ENCODE measurements around the gene ARIH2.

Gene ARIH2

GRCh38 chr3:48979451-48979850, 60.8 kb downstream of the ARIH2 start:
- no peak for DNase-seq

DNA sequence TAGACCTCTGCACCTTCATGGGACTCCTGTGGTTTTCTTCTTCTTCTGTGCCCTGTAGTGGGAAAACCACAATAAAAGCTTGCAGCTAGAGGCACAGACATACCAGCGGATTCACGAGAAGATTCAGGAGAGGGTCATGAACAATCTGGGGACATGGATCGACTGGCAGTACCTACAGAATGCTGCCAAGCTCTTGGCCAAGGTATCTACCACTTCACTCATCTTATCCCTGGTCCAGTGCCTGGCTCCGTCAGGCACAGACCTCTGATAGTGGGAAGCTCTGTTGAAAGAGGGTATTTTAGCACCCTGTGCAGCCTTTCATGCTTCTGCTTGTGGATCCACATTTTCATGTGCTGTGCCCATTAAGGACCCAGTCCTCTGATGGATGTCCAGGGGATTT, 61.7 kb downstream of the ARIH2 start:
- DNase-seq = no peak

DNA sequence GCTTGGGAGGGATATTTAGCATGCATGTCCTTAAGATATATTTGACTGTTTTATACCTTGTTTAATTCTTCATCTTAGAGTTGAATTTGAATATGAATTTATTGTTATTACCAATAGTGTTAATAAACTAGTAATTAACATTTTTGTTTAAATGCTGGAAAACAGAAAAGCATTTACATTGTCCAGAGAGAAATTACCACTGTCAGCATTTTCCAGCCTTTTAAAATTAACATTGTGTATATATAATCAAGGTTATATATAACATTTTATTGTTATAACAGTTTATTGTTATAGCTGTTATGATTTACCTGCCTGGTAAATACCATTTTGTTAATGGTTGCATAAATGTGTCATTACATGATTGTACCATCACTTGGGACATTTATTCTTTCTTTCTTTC, 63.4 kb downstream of the ARIH2 start:
- no peak for DNase-seq

DNA sequence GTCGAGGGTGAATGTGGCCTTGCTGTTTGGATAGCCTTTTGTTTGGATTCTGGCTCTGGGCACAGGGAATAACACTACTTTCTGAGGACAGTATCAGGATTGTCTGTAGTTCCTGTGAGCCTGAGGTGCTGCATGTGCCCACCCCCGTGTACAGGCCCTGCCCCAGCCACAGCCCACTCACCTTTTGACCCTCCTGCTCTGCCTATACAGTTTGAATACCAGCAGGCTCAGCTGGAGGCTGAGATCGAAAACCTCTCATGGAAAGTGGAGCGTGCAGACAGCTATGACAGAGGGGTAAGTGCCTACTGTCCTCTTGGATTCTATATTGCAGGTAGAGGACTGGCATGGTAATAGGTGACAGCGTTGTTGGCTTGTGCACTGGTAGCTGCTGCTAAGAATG, 64.0 kb downstream of the ARIH2 start:
- DNase-seq = no peak

DNA sequence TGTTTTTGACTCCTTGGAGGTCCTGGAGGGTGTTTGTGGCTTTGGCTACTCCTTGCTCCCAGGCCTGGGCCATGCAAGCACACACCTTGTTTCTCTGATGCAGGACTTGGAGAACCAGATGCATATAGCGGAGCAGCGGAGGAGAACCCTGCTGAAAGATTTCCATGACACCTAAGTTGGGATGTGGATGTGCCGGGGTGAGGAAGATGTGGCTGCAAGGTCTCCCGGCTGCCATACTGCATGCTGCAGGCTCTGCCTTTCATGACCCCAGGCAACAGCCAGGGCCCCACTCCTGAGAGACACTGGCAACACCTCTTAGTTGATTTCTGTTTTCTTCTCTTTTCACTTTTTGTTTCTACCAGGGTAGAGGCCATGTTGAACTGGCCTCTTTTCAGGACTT, 64.5 kb downstream of the ARIH2 start:
- DNase-seq = no peak

- DNase-seq = no peak
These were observed 66.0 kb downstream of the ARIH2 start for GRCh38 chr3:48984663-48985062.

GRCh38 chr3:48985831-48986376, 67.3 kb downstream of the ARIH2 start:
- no peak for DNase-seq

GRCh38 chr3:48989126-48989795, 70.6 kb downstream of the ARIH2 start:
- no peak for DNase-seq

- DNase-seq = peak; percentile 43
These were observed 71.4 kb downstream of the ARIH2 start, which contains the start of gene P4HTM for GRCh38 chr3:48989796-48990635. TSS of gene P4HTM (plus strand) at chr3:48990241. CDS start at chr3:48990257, 16 bp downstream.

GRCh38 chr3:48990636-48991469, 72.2 kb downstream of the ARIH2 start:
- DNase-seq = peak; percentile 28

GRCh38 chr3:48991851-48992545, 73.4 kb downstream of the ARIH2 start:
- DNase-seq = no peak

DNA sequence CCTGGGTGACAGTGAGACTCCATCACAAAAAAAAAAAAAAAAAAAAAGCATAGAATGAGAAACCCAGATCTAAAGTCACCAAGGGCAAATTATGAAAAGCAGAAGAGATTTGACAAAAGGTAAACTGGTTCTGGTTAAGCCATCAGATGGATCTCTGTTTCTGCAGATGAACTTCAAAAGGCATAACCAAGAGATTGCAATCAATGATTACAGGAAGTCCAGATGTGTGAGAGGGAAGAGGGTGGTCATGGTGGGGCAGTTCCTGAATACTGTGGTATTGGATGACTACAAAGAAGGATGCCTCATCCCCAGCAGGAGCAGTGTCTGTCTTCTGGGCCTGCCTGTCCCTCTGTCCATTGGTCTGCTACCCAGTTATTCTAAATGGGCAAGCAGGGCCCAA, 75.2 kb downstream of the ARIH2 start:
- DNase-seq = no peak

GRCh38 chr3:48996640-48997039, 78.0 kb downstream of the ARIH2 start:
- no peak for DNase-seq

DNA sequence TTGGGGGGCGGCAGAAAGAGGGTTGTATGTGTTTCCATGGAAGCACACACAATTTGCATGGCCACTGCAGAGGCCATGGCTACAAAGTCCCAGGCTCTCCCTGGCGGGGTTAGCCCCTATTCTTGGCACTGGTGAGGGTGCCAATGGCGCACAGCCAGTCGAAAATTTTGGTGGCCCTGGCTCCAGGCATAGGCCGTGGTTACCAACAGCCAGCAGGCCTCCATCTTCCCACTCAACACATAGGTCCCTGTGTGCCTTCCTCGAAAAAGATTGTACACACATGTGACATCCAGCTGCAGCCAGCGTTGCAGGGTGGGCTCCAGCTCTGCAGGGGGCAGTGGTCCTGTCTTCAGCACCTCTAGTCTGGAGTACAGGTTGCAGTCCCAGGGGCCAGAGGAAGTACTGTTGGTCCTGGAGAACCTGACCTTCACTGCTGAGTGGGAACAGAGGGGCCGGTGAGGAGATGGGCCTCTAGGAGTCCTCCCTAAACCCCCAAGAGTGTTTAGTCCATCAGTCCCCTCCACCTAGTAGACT, 78.5 kb downstream of the ARIH2 start:
- DNase-seq = no peak

- DNase-seq = no peak
These were observed 79.3 kb downstream of the ARIH2 start for GRCh38 chr3:48997714-48998637.

- no peak for DNase-seq
These were observed 80.6 kb downstream of the ARIH2 start for GRCh38 chr3:48999085-48999858.

DNA sequence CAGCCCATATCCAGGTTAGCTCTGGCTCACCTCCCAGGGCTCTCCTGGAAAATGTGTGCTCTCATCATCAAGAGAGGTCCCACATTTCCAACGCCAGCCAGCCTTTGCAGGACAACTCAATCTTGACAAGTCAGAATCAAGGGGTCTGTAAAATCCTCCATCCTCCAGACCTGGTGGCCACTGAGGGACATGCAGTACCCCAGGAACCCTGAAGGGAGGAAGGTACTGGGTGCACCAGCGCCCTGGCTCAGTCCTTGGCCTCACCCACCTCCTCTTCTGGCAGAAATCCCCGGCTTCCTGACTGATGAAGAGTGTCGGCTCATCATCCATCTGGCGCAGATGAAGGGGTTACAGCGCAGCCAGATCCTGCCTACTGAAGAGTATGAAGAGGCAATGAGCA, 82.5 kb downstream of the ARIH2 start:
- DNase-seq = no peak

- DNase-seq = no peak
These were observed 86.0 kb downstream of the ARIH2 start for GRCh38 chr3:49004352-49005302.

DNA sequence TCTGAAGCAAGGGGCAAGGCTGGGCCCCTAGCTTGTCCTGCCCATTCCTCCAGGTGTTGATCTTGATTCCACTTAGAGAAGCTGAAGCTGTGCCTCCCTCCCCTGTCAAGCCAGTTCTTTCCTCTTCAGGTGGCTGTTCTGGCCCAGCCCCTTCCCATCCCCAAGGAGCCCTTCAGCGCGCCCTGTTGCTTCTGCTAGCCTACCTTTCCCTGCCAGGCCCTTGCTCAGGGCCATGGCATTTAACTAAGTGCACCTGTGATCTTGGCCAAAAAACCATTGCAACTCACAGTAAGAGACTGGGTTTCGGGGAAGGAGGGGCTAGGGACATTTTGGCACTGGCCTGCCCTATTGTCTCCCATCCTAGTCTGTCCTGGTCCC, 86.7 kb downstream of the ARIH2 start:
- no peak for DNase-seq
